Fibroblast of mammary gland (primary cell): ENCODE results near the gene TRERF1.

ENCODE experiments used
- DNase-seq: peaks from one replicate; pipeline ENCODE4 v3.0.0-alpha.2; 2010; ENCODE audit warnings: low read depth
- H3K4me3 ChIP-seq: 2 replicates; pipeline ENCODE4 v1.5.1; 2011; ENCODE audit warnings: low read depth, mild to moderate bottlenecking, low read length, moderate library complexity; ENCODE audit not compliant: control insufficient read depth
- CTCF ChIP-seq: conservative IDR thresholded peaks from 2 replicates; pipeline ENCODE4 v1.5.1; 2011; ENCODE audit warnings: low read depth, low read length, inconsistent platforms; ENCODE audit not compliant: control insufficient read depth, insufficient read depth

Gene TRERF1

GRCh38 chr6:42405021-42405420 lies 46.7 kb downstream of the TRERF1 start:
- no peak for TF ChIP-seq CTCF
- DNase-seq, result peak; percentile 84
- H3K4me3 ChIP-seq, result no peak overlapping the region

GRCh38 chr6:42404484-42404883 lies 47.2 kb downstream of the TRERF1 start:
- TF ChIP-seq CTCF, result no peak
- DNase-seq, result peak; percentile 80
- no peak overlapping the region for H3K4me3 ChIP-seq

GRCh38 chr6:42403831-42404230 lies 47.9 kb downstream of the TRERF1 start:
- TF ChIP-seq CTCF, result no peak
- DNase-seq, result no peak
- H3K4me3 ChIP-seq, result no peak overlapping the region

GRCh38 chr6:42403421-42403820 lies 48.3 kb downstream of the TRERF1 start:
- DNase-seq, result peak; percentile 10
- H3K4me3 ChIP-seq, result no peak overlapping the region
- TF ChIP-seq CTCF, result no peak

- no peak for TF ChIP-seq CTCF
- H3K4me3 ChIP-seq, result no peak overlapping the region
- peak; percentile 48 for DNase-seq
These were observed 49.5 kb downstream of the TRERF1 start for GRCh38 chr6:42402184-42402583.

GRCh38 chr6:42401613-42401951 lies 50.1 kb downstream of the TRERF1 start:
- DNase-seq, result no peak
- H3K4me3 ChIP-seq, result no peak overlapping the region
- no peak for TF ChIP-seq CTCF

GRCh38 chr6:42400886-42401612 lies 50.7 kb downstream of the TRERF1 start:
- no peak for TF ChIP-seq CTCF
- DNase-seq, result no peak
- H3K4me3 ChIP-seq, result no peak overlapping the region
